Measurements from ENCODE around the gene DIP2C.

GRCh38 chr10:642186-642890 lies 47.1 kb downstream of the DIP2C start:
- no peak for TF ChIP-seq POLR2A (IDR thresholded peaks at IDR 0.05; ENCODE audit: low read depth, low read length)
- no peak for TF ChIP-seq POLR2AphosphoS5 (IDR thresholded peaks at IDR 0.05; ENCODE audit: low read depth, low read length)
- no peak for TF ChIP-seq TAF1 (IDR thresholded peaks at IDR 0.05; ENCODE audit: borderline replicate concordance, low read depth, low read length)

Measured in GM12892 (cell line).